ENCODE results near the gene ANKRD33. TPM values are rescaled to one million over a fixed set of nuclear protein-coding genes. Genes with fewer than 3 reads are reported as not detected.

ANKRD33 gene
- polyA plus RNA-seq, 1 experiment = not detected

DNA sequence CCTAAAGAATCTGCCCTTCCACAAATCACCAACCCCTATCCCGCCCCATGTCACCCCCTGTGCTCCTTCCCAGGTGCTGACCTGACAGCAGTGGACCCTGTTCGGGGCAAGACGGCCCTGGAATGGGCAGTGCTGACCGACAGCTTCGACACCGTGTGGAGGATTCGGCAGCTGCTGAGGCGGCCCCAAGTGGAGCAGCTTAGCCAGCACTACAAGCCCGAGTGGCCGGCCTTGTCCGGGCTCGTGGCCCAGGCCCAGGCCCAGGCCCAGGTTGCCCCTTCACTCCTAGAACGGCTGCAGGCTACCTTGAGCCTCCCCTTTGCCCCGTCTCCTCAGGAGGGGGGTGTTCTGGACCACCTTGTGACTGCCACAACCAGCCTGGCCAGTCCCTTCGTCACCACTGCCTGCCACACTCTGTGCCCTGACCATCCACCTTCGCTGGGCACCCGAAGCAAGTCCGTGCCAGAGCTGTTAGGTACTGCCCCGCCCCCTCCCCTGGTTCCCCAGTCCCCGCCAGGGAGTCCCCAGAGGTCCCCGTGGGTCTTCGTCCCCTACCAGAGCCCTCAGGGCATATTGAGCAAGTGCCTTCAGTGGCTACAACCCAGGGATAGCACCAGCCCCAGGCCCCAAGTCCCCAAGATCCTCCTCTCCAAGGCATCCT, 2.7 kb downstream of the ANKRD33 start:
- Histone ChIP-seq H3K4me3 (ENCODE audit: low read depth, low read length) (no peak overlapping the region), H3K36me3 (ENCODE audit: control insufficient read depth, insufficient read depth, low read length) (no peaks in the 10 kb centered on the region), H3K27me3 (ENCODE audit: control insufficient read depth, insufficient read depth, low read length) (no peaks in the 10 kb centered on the region)
- DNase-seq (ENCODE audit: low read depth) = no peak
- CTCF ChIA-PET = interaction anchor here (0.6 to 3.0 kb wide), 5 partner anchors 24 to 135 kb away, joined by 3 to 28 read pairs (median 13); no protein-coding TSS in a partner anchor
- TF ChIP-seq, protein P1, sequence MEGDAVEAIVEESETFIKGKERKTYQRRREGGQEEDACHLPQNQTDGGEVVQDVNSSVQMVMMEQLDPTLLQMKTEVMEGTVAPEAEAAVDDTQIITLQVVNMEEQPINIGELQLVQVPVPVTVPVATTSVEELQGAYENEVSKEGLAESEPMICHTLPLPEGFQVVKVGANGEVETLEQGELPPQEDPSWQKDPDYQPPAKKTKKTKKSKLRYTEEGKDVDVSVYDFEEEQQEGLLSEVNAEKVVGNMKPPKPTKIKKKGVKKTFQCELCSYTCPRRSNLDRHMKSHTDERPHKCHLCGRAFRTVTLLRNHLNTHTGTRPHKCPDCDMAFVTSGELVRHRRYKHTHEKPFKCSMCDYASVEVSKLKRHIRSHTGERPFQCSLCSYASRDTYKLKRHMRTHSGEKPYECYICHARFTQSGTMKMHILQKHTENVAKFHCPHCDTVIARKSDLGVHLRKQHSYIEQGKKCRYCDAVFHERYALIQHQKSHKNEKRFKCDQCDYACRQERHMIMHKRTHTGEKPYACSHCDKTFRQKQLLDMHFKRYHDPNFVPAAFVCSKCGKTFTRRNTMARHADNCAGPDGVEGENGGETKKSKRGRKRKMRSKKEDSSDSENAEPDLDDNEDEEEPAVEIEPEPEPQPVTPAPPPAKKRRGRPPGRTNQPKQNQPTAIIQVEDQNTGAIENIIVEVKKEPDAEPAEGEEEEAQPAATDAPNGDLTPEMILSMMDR (IDR thresholded peaks at IDR 0.05; ENCODE audit: insufficient read depth, low read depth, low read length) = no peak
- POLR2A ChIA-PET = no interaction called here

GRCh38 chr12:51891843-51892242, 3.9 kb downstream of the ANKRD33 start:
- Histone ChIP-seq H3K4me3 (ENCODE audit: low read depth, low read length) (no peak overlapping the region), H3K36me3 (ENCODE audit: control insufficient read depth, insufficient read depth, low read length) (no peaks in the 10 kb centered on the region), H3K27me3 (ENCODE audit: control insufficient read depth, insufficient read depth, low read length) (no peaks in the 10 kb centered on the region)
- POLR2A ChIA-PET = no interaction called here
- no peak for DNase-seq (ENCODE audit: low read depth)
- CTCF ChIA-PET = interaction anchor here (0.9 to 7.8 kb wide), 4 partner anchors 14 to 132 kb away, joined by 3 to 119 read pairs (median 5); no protein-coding TSS in a partner anchor
- TF ChIP-seq, protein P1 (IDR thresholded peaks at IDR 0.05; ENCODE audit: insufficient read depth, low read depth, low read length) = peak; percentile 36; the same call in 1 of the 2 replicates

DNA sequence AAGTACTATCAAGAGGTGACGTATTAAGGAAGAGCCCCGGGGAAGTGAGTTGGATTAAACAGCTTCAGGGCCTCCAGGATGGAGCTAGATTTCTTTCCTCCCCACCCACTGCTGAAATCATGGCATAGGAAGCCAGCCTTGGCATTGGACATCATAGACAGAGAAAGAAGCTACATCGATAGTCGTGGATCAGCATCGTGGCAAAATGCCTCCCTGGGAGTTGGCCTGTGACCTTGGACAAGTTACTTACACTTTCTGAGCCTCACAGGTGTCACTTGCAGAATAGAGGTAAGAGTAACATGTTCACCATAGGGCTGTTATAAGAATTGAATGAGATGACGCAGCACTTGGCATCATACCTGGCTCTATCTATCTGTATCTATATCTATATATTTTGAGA, 5.9 kb downstream of the ANKRD33 start:
- H3K4me3 ChIP-seq (ENCODE audit: low read depth, low read length) = no peak overlapping the region
- POLR2A ChIA-PET = interaction anchor here (0.6 kb wide), 1 partner anchor 96 kb away, joined by 4 read pairs; no protein-coding TSS in a partner anchor
- CTCF ChIA-PET = interaction anchor here (1.2 to 7.8 kb wide), 16 partner anchors 8 to 189 kb away, joined by 3 to 119 read pairs (median 9); partner anchors contain the start of gene ACVRL1
- H3K36me3 ChIP-seq (ENCODE audit: control insufficient read depth, insufficient read depth, low read length) = no peaks in the 10 kb centered on the region
- H3K27me3 ChIP-seq (ENCODE audit: control insufficient read depth, insufficient read depth, low read length) = no peaks in the 10 kb centered on the region
- DNase-seq (ENCODE audit: low read depth) = no peak
- TF ChIP-seq, protein P1 (IDR thresholded peaks at IDR 0.05; ENCODE audit: insufficient read depth, low read depth, low read length) = no peak

- TF ChIP-seq, protein P1 (IDR thresholded peaks at IDR 0.05; ENCODE audit: insufficient read depth, low read depth, low read length) = no peak
These were observed 7.7 kb downstream of the ANKRD33 start for GRCh38 chr12:51895378-51896135.

DNA sequence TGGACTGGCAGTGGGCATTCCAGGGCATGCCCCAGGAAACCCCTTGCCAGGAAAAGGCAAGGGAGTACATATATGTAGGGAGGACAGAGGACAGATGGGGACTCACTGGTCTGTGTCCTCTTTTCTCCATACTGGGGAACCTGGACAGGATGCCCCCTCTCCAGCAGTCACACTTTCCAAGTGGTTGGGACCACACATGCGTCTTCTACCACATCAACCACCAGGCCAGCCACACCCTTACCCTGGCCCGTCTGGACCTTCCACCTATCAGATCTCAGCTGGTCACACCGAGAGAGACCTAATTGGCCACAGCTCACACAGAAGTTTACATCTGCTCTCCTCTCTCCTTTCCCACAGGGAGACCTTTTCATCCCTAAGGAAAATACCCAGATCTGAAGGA, 8.3 kb downstream of the ANKRD33 start:
- Histone ChIP-seq H3K27me3 (ENCODE audit: control insufficient read depth, insufficient read depth, low read length) (no peaks in the 10 kb centered on the region), H3K36me3 (ENCODE audit: control insufficient read depth, insufficient read depth, low read length) (no peaks in the 10 kb centered on the region), H3K4me3 (ENCODE audit: low read depth, low read length) (no peak overlapping the region)
- ChIA-PET CTCF (interaction anchor here (1.0 to 7.8 kb wide), 9 partner anchors 11 to 475 kb away, joined by 3 to 119 read pairs (median 8); partner anchors contain the start of gene ACVRL1), POLR2A (no interaction called here)
- TF ChIP-seq, protein P1 (IDR thresholded peaks at IDR 0.05; ENCODE audit: insufficient read depth, low read depth, low read length) = no peak
- no peak for DNase-seq (ENCODE audit: low read depth)

More at GRCh38 chr12:51895378-51896135, 7.7 kb downstream of the ANKRD33 start:
- POLR2A ChIA-PET = no interaction called here
- no peak for DNase-seq (ENCODE audit: low read depth)
- Histone ChIP-seq H3K27me3 (ENCODE audit: control insufficient read depth, insufficient read depth, low read length) (no peaks in the 10 kb centered on the region), H3K36me3 (ENCODE audit: control insufficient read depth, insufficient read depth, low read length) (no peaks in the 10 kb centered on the region), H3K4me3 (ENCODE audit: low read depth, low read length) (no peak overlapping the region)
- CTCF ChIA-PET = interaction anchor here (0.6 to 7.8 kb wide), 30 partner anchors 8 to 474 kb away, joined by 3 to 119 read pairs (median 7); partner anchors contain the start of gene ACVRL1

Measured in BJ (cell line).